ENCODE data around the gene RSBN1. TPM values are rescaled to one million over a fixed set of nuclear protein-coding genes. Genes with fewer than 3 reads are reported as not detected.
"Not testable (repeated sequence)": the region's sequence is repeated elsewhere in the genome, so short reads cannot be mapped to it uniquely, and the experiment has no call there.

The RSBN1 gene
- 10 to 100 TPM; 14.4 to 15.3 TPM for total RNA-seq

DNA sequence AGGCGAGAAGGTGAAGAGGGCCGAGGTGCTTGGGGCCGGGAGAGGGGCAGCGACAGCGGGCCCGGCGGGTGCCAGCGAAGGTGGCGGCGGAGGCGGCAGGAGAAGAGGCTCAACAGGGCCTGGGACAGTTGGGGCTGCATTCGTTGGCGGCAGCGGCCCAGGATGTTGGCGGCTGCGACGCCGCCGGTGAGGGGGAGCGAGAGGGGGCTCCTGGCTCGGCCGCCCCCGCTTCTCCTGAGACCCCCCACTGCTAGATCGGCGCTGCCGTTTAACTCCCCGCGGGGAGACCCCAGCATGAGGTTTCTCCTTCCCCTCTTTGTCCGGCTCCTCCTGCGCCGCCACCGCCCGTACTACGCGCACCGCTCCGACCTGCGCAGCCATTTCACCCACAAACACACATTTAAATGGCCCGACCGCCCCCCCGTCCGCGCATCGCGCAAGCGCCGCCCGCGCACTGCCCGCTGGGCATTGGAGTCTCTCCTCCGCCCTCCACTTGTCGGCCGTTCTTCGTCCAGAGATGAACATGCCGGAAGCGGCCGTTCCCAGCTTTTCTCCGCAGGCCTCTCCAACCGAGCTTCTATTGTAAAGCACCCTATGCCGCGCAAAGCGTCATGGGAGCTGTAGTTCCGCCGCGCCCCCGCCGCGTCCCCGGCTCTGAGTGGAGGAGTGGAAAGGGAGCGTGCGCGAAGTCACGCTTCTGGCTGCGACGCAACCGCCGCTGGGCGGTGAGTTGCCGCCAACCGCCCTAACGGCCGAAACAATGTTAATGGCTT lies at the start of gene RSBN1:
Gene RSBN1, minus strand, starts transcription at position 589 of the 773 bp plus-strand sequence. Its CDS starts 64 bp downstream, at position 525.
- POLR2A ChIA-PET = interaction anchor here (0.6 to 1.8 kb wide), 6 partner anchors 28 to 119 kb away, joined by 3 to 8 read pairs (median 6); partner anchors contain the start of genes AP4B1, DCLRE1B and PHTF1
- CTCF ChIA-PET = interaction anchor here (0.6 to 0.8 kb wide), 2 partner anchors 52 to 118 kb away, joined by 3 read pairs; partner anchors contain the start of gene PHTF1

DNA sequence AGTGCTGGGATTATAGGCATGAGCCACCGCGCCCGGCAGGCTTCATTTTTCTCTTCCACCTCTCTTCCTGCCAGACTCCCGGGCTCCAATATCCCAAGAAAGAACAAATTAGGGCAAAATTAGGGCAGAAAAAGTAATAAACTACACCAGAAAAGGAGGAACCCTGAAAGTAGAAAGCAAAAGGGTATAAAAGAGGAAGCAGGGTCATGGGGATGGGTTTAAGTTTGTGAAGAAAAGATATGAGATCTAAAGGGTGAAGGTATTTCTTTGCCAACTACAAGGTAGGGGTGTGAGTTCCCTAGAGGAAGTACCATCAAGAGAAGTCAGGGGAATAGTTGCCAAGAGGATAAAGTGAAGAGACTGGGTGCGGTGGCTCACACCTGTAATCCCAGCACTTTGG lies 49.4 kb upstream of the RSBN1 start:
- POLR2A ChIA-PET = no interaction called here
- CTCF ChIA-PET = interaction anchor here (1.1 kb wide), 1 partner anchor 16 kb away, joined by 3 read pairs; no protein-coding TSS in a partner anchor

DNA sequence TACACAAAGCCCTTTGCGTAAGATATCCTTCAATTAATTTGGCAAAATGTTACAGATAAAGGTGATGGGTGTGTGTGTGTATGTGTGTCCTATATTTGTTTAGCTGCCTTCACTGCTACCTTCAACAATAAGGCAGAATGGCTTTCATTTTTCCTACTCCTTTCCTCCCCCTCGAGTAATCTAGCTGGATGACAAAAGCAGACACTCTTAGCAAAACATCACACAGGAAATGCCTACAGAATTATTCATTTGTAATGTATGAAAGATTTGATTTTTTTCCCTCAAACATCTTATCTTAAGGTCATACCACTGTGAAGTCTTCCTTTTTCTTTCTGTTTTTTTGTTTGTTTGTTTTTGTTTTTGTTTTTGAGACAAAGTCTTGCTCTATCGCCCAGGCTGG lies 48.6 kb upstream of the RSBN1 start:
- POLR2A ChIA-PET = no interaction called here

DNA sequence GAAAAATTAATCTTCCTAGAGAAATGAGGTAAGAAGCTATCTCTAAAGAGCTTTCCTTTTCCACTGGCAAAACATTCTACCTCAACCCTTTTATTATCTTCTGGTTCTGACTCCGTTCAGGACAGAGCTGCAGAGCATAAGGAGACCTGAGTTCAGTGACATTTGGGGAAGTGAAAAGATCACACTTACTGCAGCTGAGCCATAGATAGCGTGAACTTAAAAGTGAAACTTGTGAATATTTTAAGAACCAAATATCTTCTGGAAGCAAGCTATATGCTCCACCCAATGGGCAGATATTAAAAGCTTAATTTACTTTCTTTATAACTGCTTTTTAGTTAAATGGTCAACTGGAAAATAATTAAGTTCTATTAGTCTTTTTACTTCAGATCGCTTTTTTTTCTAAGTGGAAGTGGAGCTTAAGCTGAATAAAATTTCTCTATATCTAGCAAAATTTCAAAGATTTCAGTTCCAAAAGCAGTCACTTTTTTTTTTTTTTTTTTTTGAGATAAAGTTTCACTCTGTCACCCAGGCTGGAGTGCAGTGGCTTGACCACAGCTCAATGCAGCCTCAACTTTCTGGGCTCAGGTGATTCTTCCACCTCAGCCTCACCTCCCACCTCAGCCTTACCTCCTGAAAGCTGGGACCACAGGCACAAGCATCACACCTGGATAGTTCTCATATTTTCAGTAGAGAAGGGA lies 47.4 kb upstream of the RSBN1 start:
- POLR2A ChIA-PET = interaction anchor here (0.6 to 0.8 kb wide), 2 partner anchors 9 to 32 kb away, joined by 3 to 6 read pairs; no protein-coding TSS in a partner anchor
- CTCF ChIA-PET = interaction anchor here (0.6 to 1.8 kb wide), 4 partner anchors 10 to 798 kb away, joined by 3 to 5 read pairs (median 4); no protein-coding TSS in a partner anchor

More for the DNA sequence above, 48.6 kb upstream of the RSBN1 start:
- CTCF ChIA-PET = interaction anchor here (1.4 to 1.8 kb wide), 2 partner anchors 8 to 25 kb away, joined by 3 to 5 read pairs; no protein-coding TSS in a partner anchor

DNA sequence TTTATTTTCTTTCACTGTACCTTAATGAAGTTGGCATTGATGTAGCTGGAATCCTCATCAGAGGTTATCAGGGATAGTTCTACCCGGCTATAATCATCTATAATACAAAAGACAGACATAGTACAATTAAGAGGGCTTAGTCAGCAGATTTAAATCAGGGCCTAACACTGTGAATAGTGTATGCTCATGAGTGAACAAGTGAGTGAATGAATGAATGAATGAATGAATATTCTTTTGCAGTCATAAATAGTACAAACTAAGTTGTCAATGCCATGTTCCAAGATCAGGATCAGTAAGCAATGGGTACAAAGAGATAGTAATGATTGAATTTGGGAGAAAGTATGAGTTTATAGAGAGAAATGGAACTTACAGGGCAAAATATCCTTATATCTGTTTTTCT lies 46.7 kb upstream of the RSBN1 start:
- CTCF ChIA-PET = interaction anchor here (0.6 to 0.8 kb wide), 2 partner anchors 11 to 797 kb away, joined by 3 to 4 read pairs; no protein-coding TSS in a partner anchor
- POLR2A ChIA-PET = interaction anchor here (0.8 kb wide), 1 partner anchor 10 kb away, joined by 6 read pairs; no protein-coding TSS in a partner anchor

DNA sequence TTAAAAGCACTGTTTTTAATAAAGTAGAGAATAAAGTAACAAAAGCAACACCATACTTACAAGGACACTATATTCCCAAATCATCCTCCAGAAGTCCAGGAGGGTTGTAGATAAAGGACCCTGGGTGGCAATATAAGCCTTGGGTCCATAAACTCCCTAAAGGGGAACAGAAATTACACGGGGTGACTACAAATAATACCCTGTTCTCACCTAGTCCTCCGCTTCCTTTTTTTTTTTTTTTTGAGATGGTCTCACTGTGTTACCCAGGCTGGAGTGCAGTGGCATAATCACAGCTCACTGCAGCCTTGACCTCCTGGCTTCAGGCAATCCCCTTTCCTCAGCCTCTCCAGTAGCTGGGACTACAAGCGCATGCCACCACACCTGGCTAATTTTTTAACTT lies 46.1 kb upstream of the RSBN1 start:
- ChIA-PET POLR2A (no interaction called here), CTCF (interaction anchor here (0.8 kb wide), 1 partner anchor 11 kb away, joined by 4 read pairs; no protein-coding TSS in a partner anchor)

DNA sequence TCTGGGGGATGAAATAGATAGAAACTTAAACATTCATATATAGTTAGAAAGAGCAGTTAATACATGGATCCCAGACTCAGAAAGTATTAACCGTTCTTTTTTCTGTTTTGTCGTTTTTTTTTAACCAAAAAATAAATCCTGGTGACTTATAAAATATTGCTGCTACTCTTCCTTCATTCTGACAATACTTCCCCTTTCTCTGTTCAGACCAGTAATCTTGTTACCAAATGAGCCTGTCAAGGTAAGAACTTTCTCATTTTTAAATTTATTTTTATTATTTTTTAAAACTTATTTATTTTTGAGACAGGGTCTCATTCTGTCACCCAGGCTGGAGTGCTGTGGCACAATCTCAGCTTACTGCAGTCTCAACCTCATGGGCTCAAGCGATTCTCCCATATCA lies 45.5 kb upstream of the RSBN1 start:
- ChIA-PET CTCF (no interaction called here), POLR2A (no interaction called here)

DNA sequence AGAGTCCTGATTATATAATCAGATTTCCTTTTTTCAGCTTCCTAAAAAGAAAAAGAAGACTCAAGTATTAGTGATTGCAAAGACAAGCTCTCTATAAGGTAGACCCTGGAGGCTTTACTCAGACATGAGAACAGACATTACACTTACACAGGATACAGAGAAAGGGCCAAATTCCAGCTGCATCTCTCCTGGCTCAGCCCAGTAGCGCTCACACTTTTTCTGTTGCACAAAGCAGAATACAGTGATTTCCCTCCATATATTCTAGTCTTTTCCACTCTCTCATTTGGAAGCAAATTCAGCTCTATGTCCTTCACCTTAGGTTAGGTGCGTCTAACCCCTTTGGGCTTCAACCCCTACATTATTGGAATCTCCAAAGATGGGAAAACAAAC lies 44.1 kb upstream of the RSBN1 start:
- ChIA-PET POLR2A (no interaction called here), CTCF (interaction anchor here (1.5 to 2.9 kb wide), 2 partner anchors 13 to 14 kb away, joined by 3 to 7 read pairs; no protein-coding TSS in a partner anchor)

DNA sequence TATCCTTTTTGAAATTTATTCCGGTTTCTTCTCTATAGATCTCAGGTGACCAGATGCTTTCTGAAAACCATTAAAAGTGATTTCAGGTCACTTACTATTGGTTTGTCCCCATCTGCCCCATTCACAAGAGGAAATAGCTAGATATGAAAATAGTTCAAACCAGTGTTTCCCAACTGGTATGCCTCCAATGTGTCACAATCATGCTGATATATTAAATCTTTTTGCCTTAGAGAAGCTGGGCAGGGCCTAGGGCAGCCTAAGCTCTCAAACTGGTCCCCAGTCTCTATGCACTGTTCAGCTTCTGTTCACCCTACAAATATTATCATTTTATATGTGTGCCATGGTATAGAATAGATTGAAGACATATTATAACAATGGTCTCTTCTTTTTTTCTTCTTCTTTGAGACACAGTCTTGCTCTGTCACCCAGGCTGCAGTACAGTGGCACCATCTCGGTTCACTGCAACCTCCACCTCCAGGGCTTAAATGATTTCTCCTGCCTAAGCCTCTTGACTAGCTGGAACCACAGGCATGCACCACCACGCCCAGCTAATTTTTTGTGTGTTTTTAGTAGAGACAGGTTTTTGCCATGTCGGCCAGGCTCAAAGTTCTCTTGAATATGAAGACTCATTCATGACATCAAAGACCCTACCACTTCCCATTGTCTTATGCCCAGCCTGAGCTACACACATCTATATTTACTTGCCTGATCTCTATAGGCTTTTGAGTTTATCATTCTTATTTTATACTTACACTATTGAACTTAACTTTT lies 43.5 kb upstream of the RSBN1 start:
- ChIA-PET POLR2A (no interaction called here), CTCF (interaction anchor here (1.5 to 2.9 kb wide), 2 partner anchors 13 to 15 kb away, joined by 3 to 7 read pairs; no protein-coding TSS in a partner anchor)

DNA sequence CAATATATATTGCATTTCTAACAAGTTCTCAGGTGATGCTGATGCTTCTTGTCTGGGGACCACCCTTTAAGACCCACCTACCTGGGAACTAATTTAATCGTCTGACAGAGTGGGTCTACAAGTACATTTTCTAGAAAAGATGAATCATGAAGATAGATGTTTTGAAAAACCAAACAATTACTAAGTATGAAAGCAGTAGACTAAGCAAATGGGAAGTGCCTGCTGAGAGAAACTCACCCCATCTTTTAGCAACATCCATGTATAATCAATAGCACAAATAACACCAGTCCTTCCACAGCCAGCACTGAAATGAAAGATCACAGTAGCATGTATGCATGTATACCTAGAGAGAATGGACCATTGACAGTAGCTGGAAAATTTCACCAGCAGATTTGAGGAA lies 42.0 kb upstream of the RSBN1 start:
- ChIA-PET POLR2A (no interaction called here), CTCF (interaction anchor here (2.9 kb wide), 1 partner anchor 15 kb away, joined by 7 read pairs; no protein-coding TSS in a partner anchor)

DNA sequence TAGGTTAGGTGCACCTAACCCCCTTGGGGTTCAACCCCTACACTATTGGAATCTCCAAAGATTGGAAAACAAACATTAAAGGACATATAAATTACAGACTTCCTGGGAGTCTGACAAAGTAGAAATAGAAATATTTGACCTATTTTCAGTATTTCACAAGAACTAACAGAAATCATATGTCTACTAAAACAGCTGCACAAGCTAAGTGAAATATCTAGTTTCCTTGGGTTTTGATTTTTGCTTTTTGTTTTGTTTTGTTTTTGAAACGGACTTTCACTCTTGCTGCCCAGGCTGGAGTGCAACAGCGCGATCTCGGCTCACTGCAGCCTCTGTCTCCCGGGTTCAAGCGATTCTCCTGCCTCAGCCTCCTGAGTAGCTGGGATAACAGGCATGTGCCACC lies 40.4 kb upstream of the RSBN1 start:
- CTCF ChIA-PET, POLR2A ChIA-PET: not testable (repeated sequence)

DNA sequence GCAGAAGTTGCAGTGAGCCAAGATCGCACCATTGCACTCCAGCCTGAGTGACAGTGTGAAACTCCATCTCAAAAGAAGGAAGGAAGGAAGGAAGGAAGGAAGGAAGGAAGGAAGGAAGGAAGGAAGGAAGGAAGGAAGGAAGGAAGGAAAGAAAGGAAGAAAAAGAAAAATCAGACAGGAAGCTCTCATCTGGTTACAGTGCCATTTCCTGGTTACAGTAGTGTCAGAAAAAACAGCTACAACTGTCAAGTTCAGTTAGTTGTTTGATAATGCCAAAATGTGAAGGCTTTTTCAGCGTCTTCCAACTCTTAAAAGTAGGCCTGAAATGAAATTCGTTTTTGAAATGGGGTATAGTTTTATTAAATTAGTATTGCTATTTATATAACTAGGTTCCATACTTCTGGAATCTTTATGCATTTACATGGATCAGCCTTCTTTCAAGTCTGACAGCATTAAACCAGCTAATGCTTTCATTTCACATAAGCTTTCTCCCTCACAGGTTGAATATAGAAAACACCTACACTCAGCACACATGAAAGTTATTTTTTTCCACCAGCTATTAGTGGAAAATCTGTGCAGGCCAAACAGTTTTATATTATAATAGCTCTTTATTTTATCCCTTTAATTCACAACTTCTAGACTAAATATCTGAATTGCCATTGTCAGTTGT lies 38.0 kb upstream of the RSBN1 start:
- POLR2A ChIA-PET = interaction anchor here (0.6 to 0.7 kb wide), 2 partner anchors 18 to 38 kb away, joined by 3 to 5 read pairs; no protein-coding TSS in a partner anchor
- CTCF ChIA-PET = interaction anchor here (1.2 to 1.6 kb wide), 3 partner anchors 19 to 432 kb away, joined by 3 read pairs; no protein-coding TSS in a partner anchor

DNA sequence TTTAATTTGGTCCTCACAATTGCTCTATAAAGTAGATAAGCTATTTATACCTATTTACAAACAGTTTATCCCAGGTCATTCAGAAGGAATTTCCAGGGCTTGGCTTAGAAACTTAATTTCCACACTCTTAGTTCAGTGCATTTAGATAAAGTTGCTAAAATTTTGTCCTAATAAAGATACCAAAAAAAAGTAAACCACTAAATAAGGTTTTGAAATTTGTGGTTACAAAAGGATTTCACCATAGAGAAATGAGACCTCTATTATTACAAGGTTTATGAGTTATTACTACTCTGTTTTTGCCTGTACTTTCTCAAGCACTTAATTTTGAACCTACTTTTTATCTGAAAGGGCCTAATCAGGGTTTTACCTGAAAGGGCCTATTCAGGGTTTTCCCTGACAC lies 36.8 kb upstream of the RSBN1 start:
- ChIA-PET POLR2A (no interaction called here), CTCF (interaction anchor here (0.6 kb wide), 1 partner anchor 83 kb away, joined by 3 read pairs; no protein-coding TSS in a partner anchor)

DNA sequence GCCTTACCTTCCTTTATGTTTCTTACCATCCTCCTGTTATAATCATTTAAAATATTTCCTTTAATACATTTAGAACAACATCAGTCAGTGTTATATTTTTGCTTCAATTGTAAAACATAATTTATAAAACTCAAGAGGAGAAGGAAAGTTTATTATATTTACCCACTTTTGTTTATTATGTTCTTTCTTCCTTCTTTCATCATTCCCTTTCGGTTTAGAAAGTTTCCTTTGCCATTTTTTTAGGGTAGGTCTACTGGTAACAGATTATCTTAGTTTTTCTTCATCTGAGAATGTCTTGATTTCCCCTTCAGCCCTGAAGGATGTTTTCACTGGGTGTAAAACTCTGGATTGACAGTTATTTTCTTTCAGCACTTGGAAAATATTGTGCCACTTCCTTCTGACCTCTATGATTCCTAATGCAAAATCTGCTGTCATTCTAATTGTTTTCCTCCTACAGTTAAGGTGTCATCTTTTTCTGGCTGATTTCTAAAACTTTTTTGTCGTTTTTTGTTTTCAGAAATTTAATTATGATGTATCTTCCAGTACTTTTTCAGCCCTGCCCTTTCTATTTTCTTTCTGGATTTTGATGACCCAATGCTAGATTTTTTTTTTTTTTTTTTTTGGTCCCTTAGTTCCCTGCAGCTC lies 34.2 kb upstream of the RSBN1 start:
- ChIA-PET CTCF (no interaction called here), POLR2A (no interaction called here)

DNA sequence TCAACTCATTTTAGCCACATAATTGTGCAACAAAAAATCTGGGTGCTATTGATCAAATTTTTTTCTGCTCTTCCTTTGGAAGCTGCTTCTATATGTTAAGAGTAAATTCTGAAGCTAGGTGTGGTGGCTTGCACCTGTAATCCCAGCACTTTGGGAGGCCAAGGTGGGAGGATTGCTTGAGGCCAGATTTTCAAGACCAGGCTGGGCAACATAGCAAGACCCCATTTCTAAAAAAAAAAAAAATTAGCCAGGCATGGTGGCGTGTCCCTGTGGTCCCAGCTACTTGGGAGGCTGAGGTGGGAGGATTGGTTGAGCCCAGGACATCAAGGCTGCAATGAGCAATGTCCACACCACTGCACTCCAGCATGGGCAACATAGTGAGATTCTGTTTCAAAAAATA lies 24.3 kb upstream of the RSBN1 start:
- ChIA-PET CTCF (interaction anchor here (0.7 to 2.0 kb wide), 4 partner anchors 24 to 265 kb away, joined by 3 to 7 read pairs (median 3); partner anchors contain the start of gene HIPK1), POLR2A (no interaction called here)

DNA sequence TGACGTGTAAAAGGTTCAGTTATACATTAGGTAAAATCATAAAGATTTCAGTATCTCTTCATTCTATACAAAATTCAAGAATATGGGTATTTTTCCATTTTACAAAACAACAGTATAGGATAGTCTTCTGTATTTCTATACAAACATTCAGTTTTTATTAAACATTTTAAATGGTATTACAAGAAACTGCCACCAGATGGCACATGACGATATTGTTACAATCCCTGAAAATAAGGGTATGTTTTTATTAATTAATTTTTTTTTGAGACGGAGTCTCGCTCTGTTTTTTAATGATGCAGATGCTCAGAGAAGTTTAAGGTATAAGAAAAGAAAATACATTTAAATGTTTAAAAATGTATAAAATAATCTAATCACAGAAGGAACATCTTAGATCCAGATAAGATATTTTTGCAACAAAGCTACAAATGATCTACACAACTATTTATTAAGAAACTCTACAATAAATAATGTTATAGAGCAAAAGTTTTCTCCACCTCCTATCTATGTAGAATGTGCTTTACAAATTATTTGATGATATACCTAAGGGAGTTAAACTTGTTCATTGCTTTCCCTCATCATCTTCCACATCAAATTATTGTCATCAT lies 23.5 kb upstream of the RSBN1 start:
- CTCF ChIA-PET = interaction anchor here (1.0 to 2.0 kb wide), 3 partner anchors 25 to 103 kb away, joined by 3 to 7 read pairs (median 3); partner anchors contain the start of gene HIPK1
- POLR2A ChIA-PET = no interaction called here

DNA sequence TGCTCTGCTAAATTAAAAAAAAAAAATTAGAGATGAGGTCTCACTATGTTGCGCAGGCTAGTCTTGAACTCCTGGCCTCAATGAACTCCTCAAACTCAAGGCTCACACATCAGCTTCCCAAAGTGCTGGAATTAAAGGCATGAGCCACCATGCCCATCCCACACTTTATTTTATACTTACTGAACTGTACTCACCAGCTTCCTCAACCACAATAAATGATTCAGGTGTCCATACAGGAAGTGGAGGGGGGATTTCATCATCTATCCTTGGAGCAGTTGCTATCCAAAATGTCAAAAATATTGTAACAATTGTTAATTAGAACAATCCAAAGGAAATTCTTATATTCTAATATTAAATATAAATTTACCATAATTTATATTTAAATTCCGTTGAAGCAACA lies 22.4 kb upstream of the RSBN1 start:
- CTCF ChIA-PET = interaction anchor here (0.7 to 2.0 kb wide), 4 partner anchors 34 to 104 kb away, joined by 3 to 7 read pairs (median 4); partner anchors contain the start of genes AP4B1 and HIPK1
- POLR2A ChIA-PET = interaction anchor here (0.6 kb wide), 2 partner anchors 22 to 72 kb away, joined by 5 to 11 read pairs; no protein-coding TSS in a partner anchor
